ENCODE data around the gene OR52K2. TPM values are rescaled to one million over a fixed set of nuclear protein-coding genes. Genes with fewer than 3 reads are reported as not detected.

The OR52K2 gene
- total RNA-seq, 2 donors from 2014 or later, result not detected

- Histone ChIP-seq H3K4me1 (replicated peaks) (no peaks in the 10 kb centered on the region), H3K27me3 (replicated peaks; ENCODE audit: insufficient read depth) (no peaks in the 10 kb centered on the region), H3K27ac (no peak overlapping the region), H3K4me3 (no peak overlapping the region), H3K36me3 (no peaks in the 10 kb centered on the region), H3K9me3 (no peaks in the 10 kb centered on the region)
- intact Hi-C loops (cut with DNase I), result no loop called here
- no peak for DNase-seq (ENCODE audit: low spot score)
- TF ChIP-seq POLR2A (IDR thresholded peaks at IDR 0.05), result no peak
- TF ChIP-seq POLR2AphosphoS5 (IDR thresholded peaks at IDR 0.05), result no peak
- no peak for TF ChIP-seq CTCF (IDR thresholded peaks at IDR 0.05)
- WGBS, result 85% methylated on average over 3 of the region's 3 CpGs
Observed at GRCh38 chr11:4467811-4468606, 18.9 kb downstream of the OR52K2 start.

DNA sequence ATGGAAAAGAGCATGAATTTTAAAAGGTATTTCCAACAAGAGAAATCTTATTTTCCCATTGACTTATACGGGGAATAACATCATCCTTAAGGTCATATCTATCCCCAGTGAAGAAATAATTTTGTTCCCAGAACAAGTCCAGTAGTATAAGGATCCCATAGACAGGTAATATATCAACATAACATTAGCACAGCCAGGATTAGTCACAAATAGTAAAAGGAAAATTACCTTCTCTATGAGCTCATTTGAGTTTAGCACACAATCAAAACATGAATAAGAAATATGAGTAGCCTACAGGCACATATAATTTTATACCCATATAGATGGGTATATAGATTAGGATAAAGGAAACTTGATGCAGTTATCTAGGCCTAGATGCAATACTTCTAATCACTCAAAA lies 30.5 kb downstream of the OR52K2 start:
- Histone ChIP-seq H3K27ac (no peak overlapping the region), H3K4me3 (no peak overlapping the region), H3K4me1 (replicated peaks) (no peaks in the 10 kb centered on the region), H3K9me3 (no peaks in the 10 kb centered on the region), H3K27me3 (replicated peaks; ENCODE audit: insufficient read depth) (no peaks in the 10 kb centered on the region), H3K36me3 (no peaks in the 10 kb centered on the region)
- WGBS, result 68% methylated on average over 1 of the region's 1 CpG
- TF ChIP-seq POLR2AphosphoS5 (IDR thresholded peaks at IDR 0.05), result no peak
- no peak for TF ChIP-seq POLR2A (IDR thresholded peaks at IDR 0.05)
- TF ChIP-seq CTCF (IDR thresholded peaks at IDR 0.05), result no peak
- intact Hi-C loops (cut with DNase I), result no loop called here
- DNase-seq (ENCODE audit: low spot score), result no peak

GRCh38 chr11:4480577-4481239 lies 31.6 kb downstream of the OR52K2 start:
- no peaks in the 10 kb centered on the region for H3K9me3 ChIP-seq
- intact Hi-C loops (cut with DNase I), result no loop called here
- H3K4me1 ChIP-seq (replicated peaks), result no peaks in the 10 kb centered on the region
- no peak overlapping the region for H3K27ac ChIP-seq
- TF ChIP-seq POLR2A (IDR thresholded peaks at IDR 0.05) (no peak), CTCF (IDR thresholded peaks at IDR 0.05) (no peak), POLR2AphosphoS5 (IDR thresholded peaks at IDR 0.05) (no peak)
- 70% methylated on average over 4 of the region's 4 CpGs for WGBS
- H3K36me3 ChIP-seq, result no peaks in the 10 kb centered on the region
- no peaks in the 10 kb centered on the region for H3K27me3 ChIP-seq (replicated peaks; ENCODE audit: insufficient read depth)
- H3K4me3 ChIP-seq, result no peak overlapping the region
- no peak for DNase-seq (ENCODE audit: low spot score)

DNA sequence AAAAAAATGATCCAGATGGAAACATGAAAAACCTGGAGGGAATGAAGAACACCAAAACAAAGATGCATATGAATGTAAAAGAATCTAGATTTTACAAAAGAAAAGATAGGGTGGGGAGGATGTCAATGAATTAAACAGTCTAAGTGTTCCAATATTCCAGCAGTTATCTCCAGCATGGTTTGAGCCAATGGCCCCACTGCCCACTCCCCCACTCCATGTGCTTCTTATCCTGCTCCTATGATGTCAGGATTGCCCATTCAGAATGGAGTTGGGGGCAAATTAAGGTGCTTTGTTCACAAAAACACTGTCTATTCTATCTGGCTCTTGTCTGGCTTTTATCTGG lies 32.1 kb downstream of the OR52K2 start:
- TF ChIP-seq CTCF (IDR thresholded peaks at IDR 0.05) (no peak), POLR2AphosphoS5 (IDR thresholded peaks at IDR 0.05) (no peak), POLR2A (IDR thresholded peaks at IDR 0.05) (no peak)
- no peak overlapping the region for H3K27ac ChIP-seq
- no peaks in the 10 kb centered on the region for H3K9me3 ChIP-seq
- no peaks in the 10 kb centered on the region for H3K4me1 ChIP-seq (replicated peaks)
- no peak for DNase-seq (ENCODE audit: low spot score)
- H3K4me3 ChIP-seq, result no peak overlapping the region
- H3K27me3 ChIP-seq (replicated peaks; ENCODE audit: insufficient read depth), result no peaks in the 10 kb centered on the region
- intact Hi-C loops (cut with DNase I), result no loop called here
- no peaks in the 10 kb centered on the region for H3K36me3 ChIP-seq

DNA sequence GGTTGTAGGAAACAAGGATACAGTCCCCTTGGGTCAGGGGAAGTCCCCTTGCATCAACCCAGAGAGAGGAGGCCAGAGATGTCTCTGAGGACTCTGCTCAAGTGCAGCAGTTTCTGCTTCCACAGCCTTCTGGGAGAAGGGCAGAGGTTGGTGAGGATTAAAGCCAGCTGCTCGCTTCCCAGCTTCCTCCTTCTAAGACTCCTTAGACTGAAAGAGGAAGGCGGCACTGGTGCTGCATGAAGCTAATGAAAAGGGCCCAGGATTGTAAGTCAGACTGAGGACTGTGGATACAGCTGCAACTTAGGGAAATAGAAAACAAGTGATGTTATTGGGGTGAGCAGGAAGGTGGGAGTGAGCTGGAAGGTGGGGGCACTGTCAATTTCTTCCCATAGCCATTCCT lies 33.4 kb downstream of the OR52K2 start, which contains the start of gene OR52K1:
TSS of gene OR52K1 (plus strand) at position 202 of the 400 bp plus-strand sequence. CDS start 6,255 bp downstream, outside the sequence.
- Histone ChIP-seq H3K36me3 (no peaks in the 10 kb centered on the region), H3K4me1 (replicated peaks) (no peaks in the 10 kb centered on the region), H3K9me3 (no peaks in the 10 kb centered on the region), H3K27ac (no peak within 1 kb of the TSS), H3K27me3 (replicated peaks; ENCODE audit: insufficient read depth) (no peaks in the 10 kb centered on the region), H3K4me3 (no peak within 1 kb of the TSS)
- no peak for DNase-seq (ENCODE audit: low spot score)
- TF ChIP-seq POLR2A (IDR thresholded peaks at IDR 0.05) (no peak), CTCF (IDR thresholded peaks at IDR 0.05) (no peak), POLR2AphosphoS5 (IDR thresholded peaks at IDR 0.05) (no peak)
- WGBS, result 79% methylated on average over 2 of the region's 2 CpGs
- intact Hi-C loops (cut with DNase I), result no loop called here

All from prostate gland (tissue), 2 donors.